HepG2 (cell line): Measurements from ENCODE around the gene BUD23. TPM values are rescaled to one million over a fixed set of nuclear protein-coding genes. Genes with fewer than 3 reads are reported as not detected.

Source experiments
- ATAC-seq: fragments of 200-7000 bp; cut with Tn5 transposase; 3 replicates; pipeline ENCODE4 v1.9.1; 2020; ENCODE audit warnings: mild to moderate bottlenecking, moderate library complexity
- BruUV-seq: library from RNA; stranded (reverse); fragments of 400-500 nt; replicated peaks from 2 replicates; lab custom pipeline; 2021; lab: Mats Ljungman, UMichigan
- CTCF ChIA-PET: fragments of 300-600 bp; formaldehyde crosslinking; extraction: SDS; loops from one replicate; lab custom pipeline; 2021; ENCODE audit warnings: low total read pairs, inconsistent platforms, low intra/inter-chr PET ratio; lab: Yijun Ruan, JAX
- POLR2A ChIA-PET: fragments of 350-600 bp; sonication (Branson Sonifier 250); formaldehyde crosslinking; loops from one replicate; lab custom pipeline; 2020; ENCODE audit warnings: antibody characterized with exemption, inconsistent platforms; lab: Yijun Ruan, JAX
- DNase-seq: peaks from one replicate; pipeline ENCODE4 v3.0.0-alpha.2; 2015; ENCODE audit warnings: low spot score
- FAIRE-seq: peaks from 3 replicates; lab custom pipeline; 2011; peaks lifted over from hg19 to GRCh38; lab: Jason Lieb, UNC
- H2AFZ ChIP-seq: one replicate; pipeline ENCODE4 v1.6.1; 2011; ENCODE audit warnings: low read length, inconsistent platforms
- H3K27ac ChIP-seq: fragments of 300-600 bp; 3 replicates; pipeline ENCODE4 v1.8.0; 2011; ENCODE audit warnings: mixed run types, mild to moderate bottlenecking, mixed read lengths, low read length, inconsistent platforms; ENCODE audit not compliant: insufficient read depth; ENCODE audit errors: extremely low read length
- H3K27me3 ChIP-seq, 2 experiments: fragments of 200-600 bp in 1 of 2; 2 replicates in 1 of 2; 3 replicates in 1 of 2; pipeline versions ENCODE4 v1.6.0 to v1.8.0; 2011; ENCODE audit warnings: low read length in 2 of 2, mild to moderate bottlenecking in 2 of 2, moderate library complexity in 2 of 2, inconsistent platforms in 1 of 2; ENCODE audit not compliant: insufficient read depth in 2 of 2, control insufficient read depth in 1 of 2
- H3K36me3 ChIP-seq, 2 experiments: fragments of 200-600 bp in 1 of 2; replicated peaks in 1 of 2; 2 replicates in 1 of 2; 3 replicates in 1 of 2; pipeline versions ENCODE4 v1.5.1 to v1.8.0; 2011; ENCODE audit warnings: low read length in 2 of 2, inconsistent platforms in 1 of 2; ENCODE audit not compliant: insufficient read depth in 2 of 2, control insufficient read depth in 1 of 2
- H3K4me1 ChIP-seq: 2 replicates; pipeline ENCODE4 v1.5.1; 2012; ENCODE audit warnings: low read length, inconsistent platforms; ENCODE audit not compliant: insufficient read depth
- H3K4me2 ChIP-seq: 2 replicates; pipeline ENCODE4 v1.6.0; 2011; ENCODE audit warnings: low read depth, low read length, inconsistent platforms
- H3K4me3 ChIP-seq, 3 experiments: fragments of 200-600 bp in 1 of 3; sonication (generic), shearing (Covaris generic) in 1 of 3; replicated peaks in 1 of 3; 2 replicates each; pipeline ENCODE4 v1.5.1; 2011 to 2016; ENCODE audit warnings: low read length in 3 of 3, inconsistent platforms in 2 of 3, low read depth in 2 of 3, mild to moderate bottlenecking in 2 of 3, control low read depth in 1 of 3, mixed read lengths in 1 of 3; ENCODE audit not compliant: insufficient read depth in 1 of 3
- H3K79me2 ChIP-seq: one replicate; pipeline ENCODE4 v1.6.1; 2011; ENCODE audit warnings: low read length, inconsistent platforms; ENCODE audit not compliant: insufficient read depth
- H3K9ac ChIP-seq: 2 replicates; pipeline ENCODE4 v1.6.0; 2011; ENCODE audit warnings: mild to moderate bottlenecking, low read depth, low read length, inconsistent platforms; ENCODE audit not compliant: insufficient read depth
- H3K9me3 ChIP-seq: 2 replicates; pipeline ENCODE4 v1.5.1; 2012; ENCODE audit warnings: mild to moderate bottlenecking, low read length
- H4K20me1 ChIP-seq: 2 replicates; pipeline ENCODE4 v1.6.0; 2011; ENCODE audit warnings: inconsistent platforms, mild to moderate bottlenecking, low read length, moderate library complexity; ENCODE audit not compliant: insufficient read depth
- CREB3 ChIP-seq: sonication (generic); formaldehyde crosslinking; IDR thresholded peaks from 2 replicates; pipeline ENCODE4 v1.5.0; 2020; ENCODE audit warnings: missing genetic modification reagents
- ETV5 ChIP-seq: IDR thresholded peaks from 2 replicates; pipeline ENCODE4 v1.6.1; 2018; ENCODE audit warnings: missing biosample characterization, missing genetic modification reagents, inconsistent platforms, borderline replicate concordance
- FOSL2 ChIP-seq: sonication (generic); formaldehyde crosslinking; IDR thresholded peaks from 2 replicates; pipeline ENCODE4 v1.4.0; 2020; ENCODE audit warnings: missing genetic modification reagents
- GATA4 ChIP-seq: sonication (generic); IDR thresholded peaks from 2 replicates; pipeline ENCODE4 v1.6.1; 2016; ENCODE audit warnings: antibody characterized with exemption, low read depth, borderline replicate concordance
- HMG20B ChIP-seq: conservative IDR thresholded peaks from 2 replicates; pipeline ENCODE4 v1.6.1; 2016; ENCODE audit warnings: missing genetic modification reagents, missing compliant biosample characterization
- MAFK ChIP-seq, 2 experiments: IDR thresholded peaks in 1 of 2; conservative IDR thresholded peaks in 1 of 2; 2 replicates each; pipeline ENCODE4 v1.6.1; 2011; ENCODE audit warnings: improper control_type of control experiment in 2 of 2, low read length in 2 of 2
- MTA1 ChIP-seq: sonication (generic); formaldehyde crosslinking; IDR thresholded peaks from 2 replicates; pipeline ENCODE4 v1.4.0; 2020; ENCODE audit warnings: missing genetic modification reagents, mild to moderate bottlenecking, borderline replicate concordance
- NFE2L2 ChIP-seq: fragments of 150-350 bp; IDR thresholded peaks from 2 replicates; pipeline ENCODE4 v1.6.1; 2014; ENCODE audit warnings: low read length
- NFKB2 ChIP-seq: sonication (generic); formaldehyde crosslinking; IDR thresholded peaks from 2 replicates; pipeline ENCODE4 v1.4.0; 2020; ENCODE audit warnings: missing genetic modification reagents, borderline replicate concordance
- NR1H2 ChIP-seq: sonication (generic); formaldehyde crosslinking; IDR thresholded peaks from 2 replicates; pipeline ENCODE4 v1.8.1; 2022; ENCODE audit warnings: low read depth, missing genetic modification reagents, borderline replicate concordance
- SMAD1 ChIP-seq: sonication (generic); formaldehyde crosslinking; IDR thresholded peaks from 2 replicates; pipeline ENCODE4 v1.4.0; 2020; ENCODE audit warnings: missing genetic modification reagents, low read depth, mild to moderate bottlenecking, borderline replicate concordance
- TFE3 ChIP-seq: IDR thresholded peaks from 2 replicates; pipeline ENCODE4 v1.6.1; 2016
- ZBTB26 ChIP-seq: IDR thresholded peaks from 2 replicates; pipeline ENCODE4 v1.6.1; 2016; ENCODE audit warnings: missing compliant biosample characterization, missing genetic modification reagents, borderline replicate concordance
- ZKSCAN5 ChIP-seq: sonication (generic); formaldehyde crosslinking; IDR thresholded peaks from 2 replicates; pipeline ENCODE4 v1.5.1; 2020; ENCODE audit warnings: mild to moderate bottlenecking, missing genetic modification reagents
- ZMYM3 ChIP-seq: sonication (generic); formaldehyde crosslinking; IDR thresholded peaks from 2 replicates; pipeline ENCODE4 v1.5.1; 2020; ENCODE audit warnings: mild to moderate bottlenecking, missing genetic modification reagents
- ZNF17 ChIP-seq: sonication (generic); formaldehyde crosslinking; IDR thresholded peaks from 2 replicates; pipeline ENCODE4 v1.5.0; 2020; ENCODE audit warnings: mild to moderate bottlenecking, missing genetic modification reagents
- ZNF205 ChIP-seq: IDR thresholded peaks from 2 replicates; pipeline ENCODE4 v1.6.1; 2018; ENCODE audit warnings: missing biosample characterization, missing genetic modification reagents
- ZNF264 ChIP-seq: sonication (generic); formaldehyde crosslinking; IDR thresholded peaks from 2 replicates; pipeline ENCODE4 v1.4.0; 2020; ENCODE audit warnings: missing genetic modification reagents
- ZNF335 ChIP-seq: sonication (generic); formaldehyde crosslinking; IDR thresholded peaks from 2 replicates; pipeline ENCODE4 v1.4.0; 2020; ENCODE audit warnings: missing genetic modification reagents
- ZNF644 ChIP-seq: IDR thresholded peaks from 2 replicates; pipeline ENCODE4 v1.6.1; 2016; ENCODE audit warnings: low read depth
- ZNF772 ChIP-seq: sonication (generic); formaldehyde crosslinking; IDR thresholded peaks from 2 replicates; pipeline ENCODE4 v1.5.0; 2020; ENCODE audit warnings: mild to moderate bottlenecking, missing genetic modification reagents
- ZNF879 ChIP-seq: sonication (generic); formaldehyde crosslinking; IDR thresholded peaks from 2 replicates; pipeline ENCODE4 v1.8.1; 2023; ENCODE audit warnings: missing genetic modification reagents
- ZNF883 ChIP-seq: sonication (generic); formaldehyde crosslinking; IDR thresholded peaks from 2 replicates; pipeline ENCODE4 v1.5.1; 2020; ENCODE audit warnings: mild to moderate bottlenecking, missing genetic modification reagents; ENCODE audit errors: not compliant biosample characterization
- WGBS: methylation state at CpG from one replicate; pipeline ENCODE4 v1.1.6; 2017; ENCODE audit warnings: low lambda C conversion rate; 5-methylcytosine and 5-hydroxymethylcytosine counted together
- in situ Hi-C: cut with HindIII; loops from 2 replicates; pipeline ENCODE4 v1.10.0; 2017; ENCODE audit warnings: low pct_unique_long_range_greater_than_20kb; ENCODE audit not compliant: extremely low pct_ligation_motif_present
- intact Hi-C: fragments of 100-400 bp; cut with micrococcal nuclease; formaldehyde crosslinking; loops from one replicate; pipeline ENCODE4 v1.10.0; 2022; ENCODE audit not compliant: unreplicated experiment
- polyA plus RNA-seq, 8 experiments: library from polyadenylated mRNA; depleted of rRNA in 3 of 8; stranded (reverse) in 7 of 8; unstranded in 1 of 8; fragments of >200 nt; fragmentation: Illumina TruSeq in 4 of 8; extraction: Trizol in 4 of 8; gene quantifications; 2 replicates each; pipeline versions ENCODE4 v1.2.1 to v1.2.3, GENCODE V29; 2011 to 2016; ENCODE audit warnings: low read depth in 4 of 8, missing spikeins in 1 of 8, mixed read lengths in 1 of 8; ENCODE audit not compliant: insufficient read depth in 1 of 8
- total RNA-seq, 5 experiments: library from RNA; depleted of rRNA; stranded (reverse); fragments of >200 nt; fragmentation: Illumina TruSeq; extraction: Trizol; gene quantifications; 2 replicates each; pipeline ENCODE4 v1.2.3, GENCODE V29; 2016; ENCODE audit warnings: low read depth in 1 of 5

BUD23 gene
- total and polyA plus RNA-seq, 2 of the 13 experiments (the other 11 are each of a cell fraction or from before 2014, with no cell fraction given), result 47.5 to 54.5 TPM

GRCh38 chr7:73652541-73652949 lies 30.9 kb upstream of the BUD23 start:
- no peak overlapping the region for H3K9ac ChIP-seq
- H4K20me1 ChIP-seq, result no peaks in the 10 kb centered on the region
- no peaks in the 10 kb centered on the region for H3K9me3 ChIP-seq
- no peaks in the 10 kb centered on the region for H3K36me3 ChIP-seq
- CTCF ChIA-PET, result no interaction called here
- H3K4me1 ChIP-seq, result peaks cover 54% of the 10 kb centered on the region
- BruUV-seq, result no TSS peak
- in situ Hi-C loops (no loop called here), intact Hi-C loops (no loop called here)
- DNase-seq (no peak), ATAC-seq (peak; percentile 21), FAIRE-seq (no peak)
- peak overlapping the region; percentile 53 for H3K4me2 ChIP-seq
- WGBS, result 2% methylated on average over 11 of the region's 11 CpGs
- H3K27ac ChIP-seq, result no peak overlapping the region
- H3K4me3 ChIP-seq, result no peak overlapping the region
- H3K79me2 ChIP-seq, result no peaks in the 10 kb centered on the region
- no peak overlapping the region for H2AFZ ChIP-seq
- POLR2A ChIA-PET, result interaction anchor here (0.8 to 1.7 kb wide), 4 partner anchors 12 to 40 kb away, joined by 3 to 8 read pairs (median 4); partner anchors contain the start of gene MLXIPL
- H3K27me3 ChIP-seq, result peaks cover 0 to under 1% of the 10 kb centered on the region in 2 experiments; a peak in 2 of 5 replicates
- TF ChIP-seq ZNF883 (no peak), ZNF644 (no peak), SMAD1 (CRISPR knock-in tag) (no peak), ZNF772 (CRISPR knock-in tag) (no peak), NFE2L2 (no peak), FOSL2 (no peak), ETV5 (CRISPR knock-in tag) (no peak), GATA4 (no peak), ZKSCAN5 (CRISPR knock-in tag) (no peak), HMG20B (CRISPR knock-in tag) (no peak), ZNF205 (CRISPR knock-in tag) (no peak), ZNF264 (CRISPR knock-in tag) (no peak), ZNF879 (CRISPR knock-in tag) (no peak), CREB3 (CRISPR knock-in tag) (no peak), NR1H2 (CRISPR knock-in tag) (no peak), MAFK (conservative IDR thresholded peaks at IDR 0.05 in 1 of 2, IDR thresholded peaks at IDR 0.05 in 1 of 2; ENCODE audit: low read length in 2 of 2) (no peak), NFKB2 (CRISPR knock-in tag) (no peak), ZNF17 (CRISPR knock-in tag) (no peak), ZNF335 (CRISPR knock-in tag) (no peak), ZBTB26 (no peak), TFE3 (CRISPR knock-in tag) (no peak), MTA1 (CRISPR knock-in tag) (no peak), ZMYM3 (CRISPR knock-in tag) (peak; percentile 74)
